Mammary epithelial cell (primary cell): ENCODE data around the gene BCL7B.

Experiments used
- EZH2 ChIP-seq: IDR thresholded peaks from 2 replicates; pipeline ENCODE4 v1.6.1; 2012; ENCODE audit warnings: low read length, inconsistent platforms, borderline replicate concordance
- TF ChIP-seq, protein P1 (sequence below), 2 donors: IDR thresholded peaks in 1 of 2; conservative IDR thresholded peaks in 1 of 2; 2 replicates each; pipeline ENCODE4 v1.5.1; 2011 to 2012; ENCODE audit warnings: inconsistent platforms in 2 of 2, low read length in 2 of 2, mild to moderate bottlenecking in 2 of 2, control low read depth in 1 of 2, low read depth in 1 of 2; ENCODE audit not compliant: insufficient read depth in 1 of 2; ENCODE audit errors: extremely low read depth in 1 of 2

DNA sequence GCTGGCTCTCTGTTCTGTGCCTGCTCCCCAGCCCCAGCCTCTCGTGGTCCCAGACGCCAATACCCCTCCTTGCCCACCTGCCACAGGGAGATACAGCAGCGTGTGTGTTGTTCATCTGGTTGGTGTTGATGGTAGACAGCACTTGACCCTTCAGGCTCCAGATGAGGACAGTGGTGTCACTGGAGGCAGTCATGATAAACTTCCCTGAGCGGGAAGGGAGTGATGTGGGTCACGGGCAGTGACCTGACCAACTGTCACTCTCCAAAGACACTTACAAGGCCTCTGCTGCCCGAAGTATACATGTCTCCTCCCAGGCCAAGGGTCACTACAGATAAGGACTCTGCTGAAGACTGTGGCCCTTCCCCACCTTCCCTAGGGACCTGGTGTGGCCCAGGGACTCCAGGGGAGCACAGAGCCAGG lies 15.3 kb upstream of the BCL7B start:
- TF ChIP-seq, protein P1, sequence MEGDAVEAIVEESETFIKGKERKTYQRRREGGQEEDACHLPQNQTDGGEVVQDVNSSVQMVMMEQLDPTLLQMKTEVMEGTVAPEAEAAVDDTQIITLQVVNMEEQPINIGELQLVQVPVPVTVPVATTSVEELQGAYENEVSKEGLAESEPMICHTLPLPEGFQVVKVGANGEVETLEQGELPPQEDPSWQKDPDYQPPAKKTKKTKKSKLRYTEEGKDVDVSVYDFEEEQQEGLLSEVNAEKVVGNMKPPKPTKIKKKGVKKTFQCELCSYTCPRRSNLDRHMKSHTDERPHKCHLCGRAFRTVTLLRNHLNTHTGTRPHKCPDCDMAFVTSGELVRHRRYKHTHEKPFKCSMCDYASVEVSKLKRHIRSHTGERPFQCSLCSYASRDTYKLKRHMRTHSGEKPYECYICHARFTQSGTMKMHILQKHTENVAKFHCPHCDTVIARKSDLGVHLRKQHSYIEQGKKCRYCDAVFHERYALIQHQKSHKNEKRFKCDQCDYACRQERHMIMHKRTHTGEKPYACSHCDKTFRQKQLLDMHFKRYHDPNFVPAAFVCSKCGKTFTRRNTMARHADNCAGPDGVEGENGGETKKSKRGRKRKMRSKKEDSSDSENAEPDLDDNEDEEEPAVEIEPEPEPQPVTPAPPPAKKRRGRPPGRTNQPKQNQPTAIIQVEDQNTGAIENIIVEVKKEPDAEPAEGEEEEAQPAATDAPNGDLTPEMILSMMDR (conservative IDR thresholded peaks at IDR 0.05 in 1 of 2, IDR thresholded peaks at IDR 0.05 in 1 of 2; ENCODE audit: extremely low read depth in 1 of 2, insufficient read depth in 1 of 2, low read depth in 1 of 2, low read length in 2 of 2), result no peak
- no peak for TF ChIP-seq EZH2
